ENCODE measurements around the gene MRPL40.

MRPL40 gene

GRCh38 chr22:19480789-19481188 is 48.4 kb downstream of the MRPL40 start:
- no peak overlapping the region for H3K27ac ChIP-seq
- CTCF ChIA-PET: no interaction called here
- TF ChIP-seq, protein P1, sequence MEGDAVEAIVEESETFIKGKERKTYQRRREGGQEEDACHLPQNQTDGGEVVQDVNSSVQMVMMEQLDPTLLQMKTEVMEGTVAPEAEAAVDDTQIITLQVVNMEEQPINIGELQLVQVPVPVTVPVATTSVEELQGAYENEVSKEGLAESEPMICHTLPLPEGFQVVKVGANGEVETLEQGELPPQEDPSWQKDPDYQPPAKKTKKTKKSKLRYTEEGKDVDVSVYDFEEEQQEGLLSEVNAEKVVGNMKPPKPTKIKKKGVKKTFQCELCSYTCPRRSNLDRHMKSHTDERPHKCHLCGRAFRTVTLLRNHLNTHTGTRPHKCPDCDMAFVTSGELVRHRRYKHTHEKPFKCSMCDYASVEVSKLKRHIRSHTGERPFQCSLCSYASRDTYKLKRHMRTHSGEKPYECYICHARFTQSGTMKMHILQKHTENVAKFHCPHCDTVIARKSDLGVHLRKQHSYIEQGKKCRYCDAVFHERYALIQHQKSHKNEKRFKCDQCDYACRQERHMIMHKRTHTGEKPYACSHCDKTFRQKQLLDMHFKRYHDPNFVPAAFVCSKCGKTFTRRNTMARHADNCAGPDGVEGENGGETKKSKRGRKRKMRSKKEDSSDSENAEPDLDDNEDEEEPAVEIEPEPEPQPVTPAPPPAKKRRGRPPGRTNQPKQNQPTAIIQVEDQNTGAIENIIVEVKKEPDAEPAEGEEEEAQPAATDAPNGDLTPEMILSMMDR (conservative IDR thresholded peaks at IDR 0.05; ENCODE audit: low read depth): no peak
- POLR2A ChIA-PET (ENCODE audit: low non-redundant PET): no interaction called here
- no peak for DNase-seq (ENCODE audit: low spot score)

- H3K27ac ChIP-seq: no peak overlapping the region
Measured at GRCh38 chr22:19482297-19482696, 50.0 kb downstream of the MRPL40 start.

DNA sequence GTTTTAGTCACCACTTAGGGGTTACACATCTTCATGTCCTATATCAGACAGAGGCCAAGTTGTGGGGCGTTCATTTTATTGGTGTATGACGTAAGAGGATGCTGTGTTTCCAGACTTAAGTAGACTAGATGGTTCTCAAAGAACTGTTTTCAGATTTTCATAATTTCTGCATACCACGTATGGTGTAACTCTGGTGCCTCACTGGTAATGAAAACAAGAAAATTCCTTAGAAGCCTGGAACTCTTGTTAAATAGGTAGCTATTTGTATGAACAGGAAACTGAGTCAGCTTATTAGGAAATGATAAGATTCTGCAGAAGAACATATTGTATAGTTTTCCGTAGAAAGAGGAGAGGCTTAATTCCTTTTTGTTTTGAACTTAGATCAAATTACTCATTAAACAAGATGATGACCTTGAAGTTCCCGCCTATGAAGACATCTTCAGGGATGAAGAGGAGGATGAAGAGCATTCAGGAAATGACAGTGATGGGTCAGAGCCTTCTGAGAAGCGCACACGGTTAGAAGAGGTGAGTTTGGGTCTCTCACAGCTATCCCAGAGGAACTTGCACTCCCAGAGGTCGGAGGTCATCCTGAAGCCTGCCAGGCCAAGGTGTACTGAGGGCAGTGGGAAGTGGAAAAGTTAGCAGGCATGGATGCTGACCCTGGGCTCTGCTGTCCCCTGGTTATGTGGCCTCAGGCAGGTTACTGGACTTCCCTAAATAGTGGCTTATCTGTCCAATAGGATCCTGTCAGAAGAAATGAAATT is 51.3 kb downstream of the MRPL40 start:
- POLR2A ChIA-PET (ENCODE audit: low non-redundant PET): no interaction called here
- CTCF ChIA-PET: interaction anchor here (1.2 kb wide), 1 partner anchor 146 kb away, joined by 3 read pairs; no protein-coding TSS in a partner anchor
- H3K27ac ChIP-seq: peak overlapping the region; percentile 70
- TF ChIP-seq, protein P1 (conservative IDR thresholded peaks at IDR 0.05; ENCODE audit: low read depth): no peak
- DNase-seq (ENCODE audit: low spot score): no peak

More at GRCh38 chr22:19482297-19482696, 50.0 kb downstream of the MRPL40 start:
- POLR2A ChIA-PET (ENCODE audit: low non-redundant PET): no interaction called here
- DNase-seq (ENCODE audit: low spot score): no peak
- CTCF ChIA-PET: no interaction called here
- TF ChIP-seq, protein P1 (conservative IDR thresholded peaks at IDR 0.05; ENCODE audit: low read depth): no peak
